Caco-2 (cell line): ENCODE measurements around the gene MACROD1. TPM values are rescaled to one million over a fixed set of nuclear protein-coding genes. Genes with fewer than 3 reads are reported as not detected.

ENCODE experiments used
- BruUV-seq: library from RNA; stranded (reverse); fragments of 400-500 nt; replicated peaks from 2 replicates; lab custom pipeline; 2021; lab: Mats Ljungman, UMichigan
- CTCF ChIA-PET: fragments of 300-600 bp; sonication (Branson Sonifier 250); formaldehyde crosslinking; loops from one replicate; lab custom pipeline; 2022; ENCODE audit warnings: antibody characterized with exemption; lab: Charles Lee
- POLR2A ChIA-PET: fragments of 300-600 bp; sonication (Branson Sonifier 250); formaldehyde crosslinking; loops from one replicate; lab custom pipeline; 2022; ENCODE audit warnings: antibody characterized with exemption; lab: Charles Lee
- DNase-seq, 2 experiments: peaks; one replicate each; pipeline versions ENCODE4 v3.0.0 to v3.0.0-alpha.2; 2020 to 2022
- H3K27me3 ChIP-seq: replicated peaks from 2 replicates; pipeline ENCODE4 v1.6.0; 2011; ENCODE audit warnings: low read length; ENCODE audit not compliant: control insufficient read depth, insufficient read depth
- H3K36me3 ChIP-seq: 2 replicates; pipeline ENCODE4 v1.5.1; 2011; ENCODE audit warnings: low read length; ENCODE audit not compliant: control insufficient read depth, insufficient read depth
- H3K4me1 ChIP-seq: fragments of 250-450 bp; sonication (Bioruptor Pico); 2 replicates; pipeline ENCODE4 v1.5.1; 2020; ENCODE audit warnings: mild to moderate bottlenecking
- H3K4me3 ChIP-seq: 2 replicates; pipeline ENCODE4 v1.5.1; 2011; ENCODE audit warnings: low read depth, mild to moderate bottlenecking, control low read depth, low read length
- H3K9me3 ChIP-seq: fragments of 250-450 bp; sonication (Bioruptor Pico); 2 replicates; pipeline ENCODE4 v1.5.1; 2020; ENCODE audit warnings: mild to moderate bottlenecking, moderate library complexity
- H3K27ac Mint-ChIP-seq: one replicate; pipeline ENCODE4 v1.8.0; 2022; ENCODE audit warnings: mixed read lengths; ENCODE audit not compliant: unreplicated experiment
- H3K27me3 Mint-ChIP-seq: one replicate; pipeline ENCODE4 v1.8.0; 2022; ENCODE audit warnings: mixed read lengths; ENCODE audit not compliant: insufficient read depth, unreplicated experiment
- H3K36me3 Mint-ChIP-seq: one replicate; pipeline ENCODE4 v1.8.0; 2022; ENCODE audit warnings: mild to moderate bottlenecking, mixed read lengths; ENCODE audit not compliant: insufficient read depth, unreplicated experiment
- H3K4me1 Mint-ChIP-seq: one replicate; pipeline ENCODE4 v1.8.0; 2022; ENCODE audit warnings: low read depth, mixed read lengths; ENCODE audit not compliant: unreplicated experiment
- H3K4me3 Mint-ChIP-seq: one replicate; pipeline ENCODE4 v1.8.0; 2022; ENCODE audit warnings: mild to moderate bottlenecking, moderate library complexity, mixed read lengths; ENCODE audit not compliant: unreplicated experiment
- H3K9me3 Mint-ChIP-seq: one replicate; pipeline ENCODE4 v1.8.0; 2022; ENCODE audit warnings: mixed read lengths; ENCODE audit not compliant: unreplicated experiment
- intact Hi-C: fragments of 100-400 bp; cut with micrococcal nuclease; formaldehyde crosslinking; loops from one replicate; pipeline ENCODE4 v1.10.0; 2022; ENCODE audit not compliant: unreplicated experiment
- total RNA-seq: library from RNA; stranded (reverse); gene quantifications from 2 replicates; pipeline ENCODE4 v1.2.3, GENCODE V29; 2022
- TF ChIP-seq, protein P1 (sequence below), 2 experiments: fragments of 200-600 bp in 1 of 2; IDR thresholded peaks; 1 replicate in 1 of 2; 2 replicates in 1 of 2; pipeline versions ENCODE4 v1.5.1 to v1.8.0; 2011 to 2022; ENCODE audit warnings: antibody characterized with exemption in 1 of 2, control low read depth in 1 of 2, inconsistent platforms in 1 of 2, low read depth in 1 of 2, low read length in 1 of 2, mild to moderate bottlenecking in 1 of 2, moderate library complexity in 1 of 2; ENCODE audit not compliant: insufficient read depth in 1 of 2, severe bottlenecking in 1 of 2, unreplicated experiment in 1 of 2

Gene MACROD1
- total RNA-seq, 1 experiment from 2014 or later: 29.6 TPM

DNA sequence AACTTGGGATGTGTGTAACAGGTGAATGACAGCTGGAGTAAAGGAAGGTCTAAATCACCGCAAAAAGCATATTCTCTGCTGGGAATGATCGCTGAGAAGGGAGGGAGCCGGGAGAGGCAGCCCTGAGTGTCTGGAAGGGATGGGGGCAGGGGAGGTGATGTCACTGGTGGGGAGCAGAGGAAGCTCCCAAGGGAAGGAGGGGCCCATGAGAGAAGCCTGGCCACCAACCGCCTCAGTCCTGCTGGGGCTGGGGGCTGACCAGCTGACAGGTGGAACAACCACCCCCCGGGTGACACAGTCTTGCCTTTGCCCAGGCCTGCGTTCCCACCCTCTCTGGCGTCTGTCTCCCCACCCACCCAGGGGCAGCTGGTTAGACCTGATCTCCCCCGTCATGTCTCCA is 136.1 kb downstream of the MACROD1 start:
- intact Hi-C loops: no loop called here
- no peaks in the 10 kb centered on the region for H3K27me3 ChIP-seq
- H3K36me3 ChIP-seq: no peaks in the 10 kb centered on the region
- Mint-ChIP-seq H3K4me3 (no peak overlapping the region), H3K4me1 (no peaks in the 10 kb centered on the region), H3K9me3 (no peaks in the 10 kb centered on the region), H3K27me3 (peaks cover 7% of the 10 kb centered on the region), H3K27ac (no peak overlapping the region), H3K36me3 (no peaks in the 10 kb centered on the region)
- no TSS peak for BruUV-seq
- no peaks in the 10 kb centered on the region for H3K9me3 ChIP-seq
- no peak overlapping the region for H3K4me3 ChIP-seq
- TF ChIP-seq, protein P1, sequence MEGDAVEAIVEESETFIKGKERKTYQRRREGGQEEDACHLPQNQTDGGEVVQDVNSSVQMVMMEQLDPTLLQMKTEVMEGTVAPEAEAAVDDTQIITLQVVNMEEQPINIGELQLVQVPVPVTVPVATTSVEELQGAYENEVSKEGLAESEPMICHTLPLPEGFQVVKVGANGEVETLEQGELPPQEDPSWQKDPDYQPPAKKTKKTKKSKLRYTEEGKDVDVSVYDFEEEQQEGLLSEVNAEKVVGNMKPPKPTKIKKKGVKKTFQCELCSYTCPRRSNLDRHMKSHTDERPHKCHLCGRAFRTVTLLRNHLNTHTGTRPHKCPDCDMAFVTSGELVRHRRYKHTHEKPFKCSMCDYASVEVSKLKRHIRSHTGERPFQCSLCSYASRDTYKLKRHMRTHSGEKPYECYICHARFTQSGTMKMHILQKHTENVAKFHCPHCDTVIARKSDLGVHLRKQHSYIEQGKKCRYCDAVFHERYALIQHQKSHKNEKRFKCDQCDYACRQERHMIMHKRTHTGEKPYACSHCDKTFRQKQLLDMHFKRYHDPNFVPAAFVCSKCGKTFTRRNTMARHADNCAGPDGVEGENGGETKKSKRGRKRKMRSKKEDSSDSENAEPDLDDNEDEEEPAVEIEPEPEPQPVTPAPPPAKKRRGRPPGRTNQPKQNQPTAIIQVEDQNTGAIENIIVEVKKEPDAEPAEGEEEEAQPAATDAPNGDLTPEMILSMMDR (IDR thresholded peaks at IDR 0.05; ENCODE audit: insufficient read depth in 1 of 2, low read depth in 1 of 2, low read length in 1 of 2, severe bottlenecking in 1 of 2, unreplicated experiment in 1 of 2): no peak
- no peak for DNase-seq
- CTCF ChIA-PET: no interaction called here
- POLR2A ChIA-PET: no interaction called here
- H3K4me1 ChIP-seq: no peaks in the 10 kb centered on the region

DNA sequence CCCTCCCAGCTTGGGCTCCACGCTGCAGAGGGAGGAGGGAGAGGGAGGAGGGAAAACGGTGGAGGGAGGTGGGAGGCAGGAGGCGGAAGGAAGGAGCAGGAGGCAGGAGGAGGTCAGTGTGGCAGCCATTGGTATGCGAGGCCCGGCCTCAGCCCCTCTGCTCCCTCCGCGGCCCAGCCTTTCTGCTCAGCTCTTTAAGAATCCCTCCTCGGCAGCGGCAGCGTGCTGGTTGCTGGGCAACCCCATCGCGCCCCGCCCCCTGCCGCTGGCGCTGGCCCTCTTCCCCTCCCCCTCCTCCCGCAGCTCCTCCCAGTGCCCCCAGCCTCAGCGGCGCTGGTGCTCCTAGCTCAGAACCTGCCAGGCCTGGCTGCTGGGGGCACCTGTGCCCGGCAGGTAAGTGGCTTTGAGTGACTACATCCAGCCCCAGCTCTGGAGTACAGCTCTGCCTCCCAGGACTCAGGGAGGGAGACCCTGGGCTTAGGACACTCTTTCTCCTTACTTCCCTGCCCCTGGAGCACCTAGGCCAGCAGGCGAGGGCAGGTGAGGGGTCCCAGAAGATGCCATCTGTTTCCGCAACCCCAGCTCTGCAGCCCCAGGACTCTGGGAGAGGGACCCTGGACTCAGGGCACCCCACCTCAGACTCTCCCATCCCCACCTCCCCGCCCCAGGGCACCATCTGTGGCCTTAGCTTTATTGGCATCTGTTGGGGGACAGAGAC is 137.4 kb downstream of the MACROD1 start:
- Histone ChIP-seq H3K9me3 (no peaks in the 10 kb centered on the region), H3K27me3 (no peaks in the 10 kb centered on the region), H3K4me3 (no peak overlapping the region), H3K4me1 (no peaks in the 10 kb centered on the region), H3K36me3 (no peaks in the 10 kb centered on the region)
- ChIA-PET POLR2A (no interaction called here), CTCF (no interaction called here)
- Mint-ChIP-seq H3K27ac (no peak overlapping the region), H3K4me3 (no peak overlapping the region), H3K4me1 (no peaks in the 10 kb centered on the region), H3K9me3 (no peaks in the 10 kb centered on the region), H3K36me3 (peaks cover 9% of the 10 kb centered on the region), H3K27me3 (no peaks in the 10 kb centered on the region)
- TF ChIP-seq, protein P1 (IDR thresholded peaks at IDR 0.05; ENCODE audit: insufficient read depth in 1 of 2, low read depth in 1 of 2, low read length in 1 of 2, severe bottlenecking in 1 of 2, unreplicated experiment in 1 of 2): no peak
- BruUV-seq: no TSS peak
- intact Hi-C loops: no loop called here
- no peak for DNase-seq

DNA sequence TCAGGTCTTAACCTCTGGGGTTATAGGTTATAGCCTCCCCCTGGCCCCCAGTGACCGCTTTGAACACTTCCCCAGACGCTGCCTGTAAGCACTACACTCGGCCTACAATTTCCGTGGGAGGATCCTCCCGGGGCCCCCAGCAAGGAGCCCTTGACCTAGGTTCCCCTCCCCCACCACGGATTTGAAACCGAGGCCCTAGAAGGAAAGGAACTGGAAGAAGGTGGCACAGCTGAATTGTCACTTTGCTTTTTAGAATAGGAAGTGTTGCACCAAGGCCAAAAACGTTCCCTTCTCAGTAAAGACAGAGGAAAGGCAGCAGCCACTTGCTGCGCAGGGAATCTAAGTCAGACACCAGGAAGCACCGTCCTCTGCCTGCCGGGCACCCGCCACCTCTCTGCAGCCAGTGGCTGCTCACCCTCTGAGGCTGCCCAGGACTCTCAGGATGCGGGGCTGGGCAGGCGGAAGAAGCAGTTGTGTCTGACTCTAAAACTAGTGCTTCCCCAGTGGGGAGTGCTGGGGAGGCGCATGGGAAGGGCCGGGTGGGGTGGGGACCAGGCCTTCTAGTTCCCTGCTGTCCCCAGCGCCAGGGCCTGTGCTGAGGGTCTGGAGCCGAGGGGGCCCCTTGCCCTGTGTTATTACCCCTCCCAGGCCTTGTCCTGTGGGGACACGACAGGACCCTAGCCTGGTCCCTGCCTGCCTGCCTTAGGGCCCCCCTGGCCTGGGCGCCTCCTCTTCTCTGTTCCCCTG is 138.1 kb downstream of the MACROD1 start:
- no peaks in the 10 kb centered on the region for H3K27me3 ChIP-seq
- no TSS peak for BruUV-seq
- DNase-seq: no peak
- Mint-ChIP-seq H3K4me1 (no peaks in the 10 kb centered on the region), H3K36me3 (peaks cover 9% of the 10 kb centered on the region), H3K9me3 (no peaks in the 10 kb centered on the region), H3K27me3 (no peaks in the 10 kb centered on the region), H3K27ac (no peak overlapping the region), H3K4me3 (no peak overlapping the region)
- H3K36me3 ChIP-seq: no peaks in the 10 kb centered on the region
- H3K9me3 ChIP-seq: no peaks in the 10 kb centered on the region
- POLR2A ChIA-PET: no interaction called here
- CTCF ChIA-PET: no interaction called here
- TF ChIP-seq, protein P1 (IDR thresholded peaks at IDR 0.05; ENCODE audit: insufficient read depth in 1 of 2, low read depth in 1 of 2, low read length in 1 of 2, severe bottlenecking in 1 of 2, unreplicated experiment in 1 of 2): no peak
- H3K4me3 ChIP-seq: no peak overlapping the region
- intact Hi-C loops: no loop called here
- H3K4me1 ChIP-seq: no peaks in the 10 kb centered on the region
